Limb (tissue), 2 donors: ENCODE results near the gene TMEM107.

Experiments used
- DNase-seq, 2 donors: peaks; one replicate each; pipeline ENCODE4 v3.0.0-alpha.2; 2016; ENCODE audit errors: extremely low spot score in 2 of 2

TMEM107 gene

GRCh38 chr17:8137645-8138373, 38.4 kb downstream of the TMEM107 start:
- peak in 1 of 2 donors; percentile 35 for DNase-seq

- no peak for DNase-seq
Observed at GRCh38 chr17:8133941-8134340, 42.2 kb downstream of the TMEM107 start.

- DNase-seq = no peak
Observed at GRCh38 chr17:8133399-8133798, 42.8 kb downstream of the TMEM107 start.

- DNase-seq = no peak
Observed at GRCh38 chr17:8131844-8132441, 44.2 kb downstream of the TMEM107 start.

- no peak for DNase-seq
Observed at GRCh38 chr17:8128125-8128784, 47.9 kb downstream of the TMEM107 start.

GRCh38 chr17:8126491-8127066, 49.6 kb downstream of the TMEM107 start:
- DNase-seq = peak; percentile 38 to 79

GRCh38 chr17:8125947-8126490, 50.2 kb downstream of the TMEM107 start:
- no peak for DNase-seq

GRCh38 chr17:8125154-8125946, 50.8 kb downstream of the TMEM107 start:
- peak; percentile 77 to 96 for DNase-seq

GRCh38 chr17:8124350-8125153, 51.6 kb downstream of the TMEM107 start:
- peak in 1 of 2 donors; percentile 39 for DNase-seq

GRCh38 chr17:8123695-8124349, 52.4 kb downstream of the TMEM107 start, which contains the start of gene HES7:
HES7 (minus strand) TSS chr17:8124106; CDS start chr17:8124084, 22 bp downstream.
- peak in 1 of 2 donors; percentile 55 for DNase-seq

GRCh38 chr17:8122924-8123694, 53.1 kb downstream of the TMEM107 start:
- peak in 1 of 2 donors; percentile 54 for DNase-seq
